ENCODE results near the gene TTC34.

The TTC34 gene

DNA sequence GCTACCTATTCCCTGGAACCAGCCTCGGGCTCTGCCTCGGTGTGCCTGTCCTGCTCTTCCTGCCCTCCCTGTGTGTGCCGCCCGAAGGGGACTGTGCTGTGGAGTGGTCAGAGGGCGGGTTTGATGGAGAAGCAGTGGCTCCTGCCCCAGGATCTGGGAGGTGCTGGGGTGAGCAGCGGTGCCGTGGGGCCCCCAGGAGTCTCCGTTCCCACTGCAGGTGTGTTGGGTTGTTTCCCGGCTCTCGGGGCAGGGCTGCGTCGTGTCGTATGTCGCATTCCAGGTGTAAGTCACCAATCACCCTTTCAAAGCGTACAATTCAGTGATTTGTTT lies 32.6 kb upstream of the TTC34 start:
- no peak for DNase-seq (ENCODE audit: low read depth, low spot score)
- TF ChIP-seq CTCF (IDR thresholded peaks at IDR 0.05; ENCODE audit: low read depth, low read length), result no peak
- no peak overlapping the region for H3K4me3 ChIP-seq (ENCODE audit: low read depth, low read length)
- in situ Hi-C loops (cut with HindIII; ENCODE audit: low sequenced_read_pairs), result no loop called here

DNA sequence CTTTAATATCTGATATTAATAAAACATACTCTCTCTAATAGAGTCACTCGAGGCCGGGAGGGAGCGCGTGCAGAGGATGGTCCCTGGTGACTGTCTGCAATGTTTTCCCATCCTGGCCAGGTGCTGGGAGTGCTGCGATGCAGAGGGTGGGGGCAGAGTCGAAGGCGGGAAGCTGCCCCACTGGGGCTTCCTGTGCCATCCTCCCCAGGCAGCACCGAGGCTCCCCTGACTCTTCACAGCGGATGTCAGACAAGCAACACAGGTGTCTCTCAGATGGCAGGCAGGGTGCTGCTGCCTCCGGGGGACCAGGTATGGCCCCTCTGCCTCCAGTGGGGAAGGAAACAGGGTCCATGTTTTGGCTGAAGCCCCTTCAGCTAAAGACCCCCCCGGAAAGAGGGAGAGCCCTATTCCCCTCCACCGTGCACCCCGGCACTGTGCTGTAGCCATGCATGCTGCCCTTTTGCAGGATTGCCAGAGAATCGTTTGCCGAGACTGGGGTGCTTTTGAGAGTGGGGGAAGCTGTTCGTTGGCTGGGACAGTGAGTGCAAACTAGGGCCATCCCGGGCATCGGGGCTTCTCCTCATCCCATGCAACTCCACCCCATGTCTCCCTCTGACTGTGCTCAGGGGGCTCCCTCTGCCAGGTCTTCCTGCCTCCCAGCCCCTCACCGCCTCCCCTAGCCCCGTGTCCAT lies 32.1 kb upstream of the TTC34 start:
- no peak for TF ChIP-seq CTCF (IDR thresholded peaks at IDR 0.05; ENCODE audit: low read depth, low read length)
- no peak for DNase-seq (ENCODE audit: low read depth, low spot score)
- in situ Hi-C loops (cut with HindIII; ENCODE audit: low sequenced_read_pairs), result no loop called here
- no peak overlapping the region for H3K4me3 ChIP-seq (ENCODE audit: low read depth, low read length)

- no peak overlapping the region for H3K4me3 ChIP-seq (ENCODE audit: low read depth, low read length)
- no peak for DNase-seq (ENCODE audit: low read depth, low spot score)
- in situ Hi-C loops (cut with HindIII; ENCODE audit: low sequenced_read_pairs), result no loop called here
- no peak for TF ChIP-seq CTCF (IDR thresholded peaks at IDR 0.05; ENCODE audit: low read depth, low read length)
These were observed 31.3 kb upstream of the TTC34 start for GRCh38 chr1:2832506-2833453.

DNA sequence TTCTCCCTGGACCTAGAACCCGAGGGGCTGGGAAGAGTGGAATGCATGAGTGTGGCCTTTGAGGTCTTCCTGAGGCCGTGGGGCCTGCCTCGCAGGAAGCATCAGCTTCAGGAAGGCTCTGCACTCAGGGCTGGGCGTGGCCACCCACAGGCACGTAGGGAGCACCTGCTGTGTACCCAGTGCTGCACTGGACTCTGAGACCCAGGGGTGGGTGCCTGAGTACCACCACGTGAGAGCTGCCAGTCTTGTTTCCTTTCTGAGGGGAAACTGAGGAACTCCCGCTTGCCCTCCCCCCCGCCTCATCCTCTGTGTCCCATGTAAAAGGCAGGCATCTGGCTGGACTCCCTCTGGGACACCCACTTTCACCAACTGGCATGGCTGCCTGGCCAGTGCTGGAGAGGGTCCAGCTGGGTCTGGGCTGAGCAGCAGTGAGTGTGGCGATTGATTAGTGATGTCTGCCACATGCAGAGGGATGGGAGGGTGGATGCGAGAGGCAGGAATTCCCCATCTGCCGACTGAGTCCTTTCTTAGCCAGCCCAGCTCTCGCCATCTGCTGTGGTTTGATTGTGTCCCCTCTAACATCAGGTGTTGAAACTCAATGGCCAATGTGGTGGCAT lies 30.2 kb upstream of the TTC34 start:
- no peak for TF ChIP-seq CTCF (IDR thresholded peaks at IDR 0.05; ENCODE audit: low read depth, low read length)
- DNase-seq (ENCODE audit: low read depth, low spot score), result no peak
- no peak overlapping the region for H3K4me3 ChIP-seq (ENCODE audit: low read depth, low read length)
- in situ Hi-C loops (cut with HindIII; ENCODE audit: low sequenced_read_pairs), result no loop called here

DNA sequence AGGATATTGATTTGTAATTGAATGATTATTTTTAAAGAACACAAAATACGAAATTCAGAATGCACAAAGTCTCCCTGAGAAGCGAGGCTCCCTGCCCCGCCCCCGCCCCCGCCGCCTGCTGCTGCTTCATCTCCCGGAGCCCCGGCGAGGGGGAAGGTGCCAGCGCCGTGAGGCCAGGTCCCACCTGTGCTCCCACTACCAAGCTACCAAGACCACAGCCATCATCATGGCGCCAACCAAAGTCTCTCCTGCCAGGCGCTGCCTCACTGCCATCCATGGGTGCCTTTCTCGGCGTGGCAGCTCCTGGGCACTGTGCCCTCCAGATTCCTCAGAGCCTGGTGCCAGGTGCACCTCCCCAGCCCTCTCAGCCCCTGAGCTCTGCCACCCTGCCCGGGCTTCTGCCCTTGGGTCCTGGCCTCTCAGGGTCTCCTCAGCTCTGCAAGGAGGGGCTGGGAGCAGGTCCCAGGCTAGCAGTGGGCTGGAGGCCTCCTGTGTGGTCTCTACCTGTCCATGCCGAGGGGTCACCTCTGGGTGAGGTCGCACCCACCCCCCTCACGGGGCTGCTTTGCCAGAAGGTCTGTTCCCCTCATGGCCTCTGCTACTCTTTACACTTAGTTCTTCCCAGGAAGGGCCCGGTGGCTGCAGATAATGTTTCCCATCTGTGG lies 29.4 kb upstream of the TTC34 start:
- in situ Hi-C loops (cut with HindIII; ENCODE audit: low sequenced_read_pairs), result no loop called here
- no peak for TF ChIP-seq CTCF (IDR thresholded peaks at IDR 0.05; ENCODE audit: low read depth, low read length)
- H3K4me3 ChIP-seq (ENCODE audit: low read depth, low read length), result no peak overlapping the region
- no peak for DNase-seq (ENCODE audit: low read depth, low spot score)
